GM11168 (cell line): Measurements from ENCODE around the gene TMEM120B.
"Not testable (repeated sequence)": the region's sequence is repeated elsewhere in the genome, so short reads cannot be mapped to it uniquely, and the experiment has no call there.

ENCODE experiments used
- in situ Hi-C: fragments of 300-500 bp; cut with MboI; formaldehyde crosslinking; loops from one replicate; pipeline ENCODE4 v1.12.0; 2022; ENCODE audit warnings: low sequenced_read_pairs; ENCODE audit not compliant: unreplicated experiment

The TMEM120B gene

DNA sequence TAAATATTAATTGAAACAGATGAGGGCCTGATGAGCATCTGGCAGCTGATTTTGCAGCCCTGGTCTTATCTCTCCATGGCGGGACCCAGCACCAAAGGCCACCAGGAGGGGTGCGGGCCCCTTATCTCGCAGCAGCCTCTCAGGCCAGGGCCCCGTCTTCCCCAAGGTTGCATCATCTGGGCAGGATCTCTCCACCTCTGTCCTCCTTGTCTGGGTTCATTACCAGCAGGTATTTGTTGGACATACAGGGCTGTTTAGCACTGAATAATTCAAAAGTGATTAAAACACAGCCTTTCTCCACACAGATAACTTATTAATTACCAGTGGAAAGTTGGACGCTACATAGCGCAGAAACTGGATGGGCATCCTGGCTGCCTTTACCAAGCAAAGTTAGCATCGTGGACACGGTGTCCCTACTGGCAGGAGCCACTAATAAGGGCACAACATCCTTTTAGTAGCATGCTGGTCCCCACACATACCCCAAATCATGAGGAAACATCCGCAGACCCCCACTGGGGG lies 25.8 kb downstream of the TMEM120B start:
- in situ Hi-C loops: no loop called here

DNA sequence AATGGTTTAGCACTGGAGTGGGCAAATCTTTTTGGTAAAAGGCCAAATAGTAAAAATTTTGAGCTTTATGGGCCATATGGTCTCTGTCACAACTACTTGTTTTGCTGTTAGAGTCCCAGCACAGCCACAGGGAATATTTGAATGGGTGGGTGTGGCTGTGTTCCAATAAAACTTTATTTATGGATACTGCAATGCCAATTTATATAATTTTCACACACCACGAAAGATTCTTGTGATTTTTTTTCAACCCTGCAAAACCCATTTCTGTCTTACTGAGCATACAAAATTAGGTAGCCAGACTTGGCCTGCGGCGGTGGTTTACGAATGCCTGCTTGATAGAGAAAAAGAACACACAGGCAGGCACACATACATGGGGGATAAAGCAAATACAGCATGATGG lies 28.3 kb downstream of the TMEM120B start:
- in situ Hi-C loops: no loop called here

DNA sequence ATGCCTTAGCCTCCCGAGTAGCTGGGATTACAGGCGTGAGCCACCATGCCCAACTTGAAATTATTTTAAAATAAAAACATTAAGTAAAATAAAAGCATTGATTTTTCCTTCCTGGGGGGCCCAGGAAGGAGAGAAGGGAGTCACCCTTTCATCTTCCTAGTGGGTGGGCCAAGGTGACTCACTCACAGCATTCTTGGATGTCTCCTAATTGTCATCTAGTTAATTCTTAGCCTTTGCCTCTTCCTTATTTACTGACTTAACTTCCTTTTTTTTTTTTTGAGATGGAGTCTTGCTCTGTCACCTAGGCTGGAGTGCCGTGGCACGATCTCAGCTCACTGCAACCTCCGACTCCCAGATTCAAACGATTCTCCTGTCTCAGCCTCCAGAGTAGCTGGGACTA lies 29.2 kb downstream of the TMEM120B start:
- in situ Hi-C loops: no loop called here

DNA sequence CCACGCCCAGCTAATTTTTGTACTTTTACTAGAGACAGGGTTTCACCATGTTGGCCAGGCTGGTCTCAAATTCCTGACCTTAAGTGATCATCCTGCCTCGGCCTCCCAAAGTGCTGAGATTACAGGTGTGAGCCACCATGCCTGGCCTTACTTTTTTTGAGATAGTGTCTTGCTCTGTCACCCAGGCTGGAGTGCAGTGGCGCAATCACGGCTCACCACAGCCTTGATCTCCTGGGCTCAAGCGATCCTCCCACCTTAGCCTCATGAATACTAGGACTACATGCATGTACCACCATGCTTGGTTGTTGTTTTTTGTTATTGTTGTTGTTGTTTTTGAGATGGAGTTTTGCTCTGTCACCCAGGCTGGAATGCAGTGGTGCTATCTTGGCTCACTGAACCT lies 33.0 kb downstream of the TMEM120B start:
- in situ Hi-C loops: not testable (repeated sequence)

DNA sequence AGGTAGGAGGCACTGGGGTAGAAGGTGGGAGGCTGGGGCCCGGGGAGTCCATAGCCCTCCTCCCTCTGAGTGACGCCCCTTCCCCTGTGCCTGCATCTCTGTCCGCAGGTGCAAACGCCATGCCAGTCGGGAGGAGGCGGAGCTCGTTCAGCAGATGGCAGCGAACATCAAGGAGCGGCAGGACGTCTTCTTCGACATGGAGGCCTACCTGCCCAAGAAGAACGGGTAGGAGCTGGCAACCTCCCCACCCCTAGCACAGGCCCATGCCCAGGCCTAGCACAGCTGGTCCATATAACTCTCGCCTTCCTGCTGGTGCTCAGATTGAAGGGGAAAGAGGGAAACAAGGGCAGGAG lies 35.6 kb downstream of the TMEM120B start:
- in situ Hi-C loops: no loop called here

DNA sequence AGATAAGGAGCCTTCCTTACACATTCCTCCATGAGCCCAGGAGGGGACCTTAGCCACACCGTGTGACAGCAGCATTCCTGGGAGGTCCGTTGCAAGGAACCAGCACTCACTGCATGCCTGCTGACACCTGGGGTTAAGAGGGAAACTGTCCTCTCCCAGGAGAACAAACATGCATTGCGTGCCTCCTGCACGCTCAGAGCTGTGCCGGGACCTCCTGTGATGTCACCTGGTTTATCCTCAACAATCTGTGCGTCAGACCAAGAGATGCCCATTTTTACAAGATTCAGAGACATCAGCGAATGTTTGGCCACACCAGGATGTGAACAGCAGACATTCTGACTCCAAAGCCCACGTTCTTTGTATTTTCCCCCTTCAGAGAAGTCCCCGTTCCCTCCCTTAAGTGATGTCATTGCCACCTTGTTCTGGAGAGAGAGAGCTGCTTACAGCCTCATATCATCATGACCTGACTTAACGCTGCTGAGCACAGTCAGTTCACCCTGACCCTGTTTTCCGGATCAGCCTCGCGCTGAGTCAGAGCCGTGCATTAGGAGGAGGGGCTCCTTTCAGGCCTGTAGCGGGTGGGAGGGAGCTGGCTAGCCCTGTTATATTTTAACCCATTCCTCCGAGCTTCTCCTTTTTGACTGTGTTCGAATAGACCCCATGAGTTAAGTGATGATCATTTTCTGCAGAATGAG lies 36.2 kb downstream of the TMEM120B start:
- in situ Hi-C loops: no loop called here

DNA sequence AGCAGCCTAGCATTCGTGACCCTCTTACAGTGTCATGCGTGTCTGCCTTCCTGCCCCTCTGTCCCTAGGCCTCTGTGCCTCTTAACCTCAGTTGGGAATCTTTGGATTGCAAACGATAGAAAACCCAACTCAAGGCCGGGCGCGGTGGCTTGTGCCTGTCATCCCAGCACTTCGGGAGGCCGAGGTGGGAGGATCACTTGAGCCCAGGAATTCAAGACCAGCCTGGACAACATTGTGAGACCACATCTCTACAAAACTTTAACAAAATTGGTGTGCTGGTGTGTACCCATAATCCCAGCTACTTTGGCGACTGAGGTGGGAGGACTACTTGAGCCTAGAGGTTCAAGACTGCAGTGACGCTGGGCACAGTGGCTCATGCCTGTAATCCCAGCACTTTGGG lies 36.7 kb downstream of the TMEM120B start:
- in situ Hi-C loops: no loop called here

DNA sequence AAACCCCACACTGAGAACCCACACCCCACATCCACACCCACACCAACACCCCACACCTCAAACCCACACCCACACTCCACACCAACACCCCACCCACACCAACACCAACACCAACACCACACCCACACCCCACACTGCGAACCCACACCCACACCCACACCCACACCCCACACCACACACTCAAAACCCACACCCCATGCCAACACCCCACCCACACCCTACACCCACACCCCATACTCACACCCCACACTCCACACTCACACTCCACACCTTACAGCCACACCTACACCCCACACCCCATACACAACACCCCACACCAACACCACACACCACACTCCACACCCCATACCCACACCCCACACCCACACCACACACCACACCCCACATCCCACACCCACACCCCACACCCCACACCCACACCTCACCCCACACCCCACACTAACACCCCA lies 38.0 kb downstream of the TMEM120B start:
- in situ Hi-C loops: no loop called here

DNA sequence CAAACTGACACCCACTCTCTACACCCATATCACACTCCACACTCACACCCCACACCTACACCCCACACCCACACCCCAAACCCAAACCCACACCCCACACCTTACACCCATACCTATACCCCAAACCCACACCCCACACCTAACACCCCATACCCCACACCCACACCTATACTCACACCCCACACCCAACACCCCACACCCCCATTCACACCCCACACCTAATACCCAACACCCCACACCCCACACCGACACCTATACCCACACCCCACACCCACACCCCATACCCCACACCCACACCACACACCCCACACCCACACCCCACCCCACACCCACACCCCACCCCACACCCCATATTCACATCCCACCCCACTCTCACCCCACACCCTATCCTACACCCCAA lies 38.5 kb downstream of the TMEM120B start:
- in situ Hi-C loops: no loop called here

DNA sequence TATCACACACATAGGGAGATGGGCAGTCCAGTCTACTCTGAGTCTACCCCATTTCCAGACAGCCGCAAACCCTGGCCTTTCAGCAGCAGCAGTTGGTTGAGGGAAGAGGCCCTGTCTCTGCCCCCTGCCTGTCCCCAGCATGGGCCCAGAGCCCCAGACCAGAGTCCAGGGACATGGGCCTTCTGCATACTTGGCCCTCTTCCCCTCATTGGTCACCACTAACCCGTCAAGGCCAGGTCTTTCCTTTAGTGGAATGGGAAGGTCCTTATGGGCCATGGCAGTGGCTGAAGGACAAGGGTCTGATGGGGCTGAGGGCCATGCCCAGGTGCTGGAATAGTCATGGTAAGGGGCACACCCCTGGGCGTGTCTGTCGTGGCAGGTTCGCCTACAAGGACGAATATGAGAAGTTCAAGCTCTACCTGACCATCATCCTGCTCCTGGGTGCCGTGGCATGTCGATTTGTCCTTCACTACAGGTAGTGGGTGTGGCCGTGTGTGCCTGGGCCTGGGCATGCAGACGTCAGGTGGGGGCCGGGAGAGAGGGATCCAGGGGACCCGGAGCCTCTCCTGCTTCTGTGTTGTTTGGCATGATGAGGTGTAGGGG lies 39.3 kb downstream of the TMEM120B start:
- in situ Hi-C loops: no loop called here

DNA sequence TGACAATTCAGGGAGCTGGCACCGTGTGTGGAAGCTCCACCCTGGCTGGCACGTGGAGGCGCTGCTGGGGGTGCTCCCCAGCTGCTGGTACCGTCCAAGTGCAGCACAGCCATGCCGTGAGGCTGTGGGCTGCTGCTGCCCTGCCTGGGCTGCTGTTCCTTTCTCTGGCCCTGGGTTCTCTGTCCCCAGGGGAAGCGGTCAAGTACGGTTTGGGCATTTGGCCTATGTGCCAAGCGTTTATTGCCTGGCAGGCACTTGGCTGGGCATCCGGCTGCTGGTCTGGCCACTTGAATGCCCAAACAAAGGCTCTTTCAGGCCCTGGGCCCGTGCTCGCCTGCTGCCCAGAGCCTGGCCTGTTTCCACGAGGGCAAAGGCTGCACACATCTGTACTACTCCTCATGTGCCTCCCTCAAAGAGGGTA lies 41.3 kb downstream of the TMEM120B start:
- in situ Hi-C loops: no loop called here

DNA sequence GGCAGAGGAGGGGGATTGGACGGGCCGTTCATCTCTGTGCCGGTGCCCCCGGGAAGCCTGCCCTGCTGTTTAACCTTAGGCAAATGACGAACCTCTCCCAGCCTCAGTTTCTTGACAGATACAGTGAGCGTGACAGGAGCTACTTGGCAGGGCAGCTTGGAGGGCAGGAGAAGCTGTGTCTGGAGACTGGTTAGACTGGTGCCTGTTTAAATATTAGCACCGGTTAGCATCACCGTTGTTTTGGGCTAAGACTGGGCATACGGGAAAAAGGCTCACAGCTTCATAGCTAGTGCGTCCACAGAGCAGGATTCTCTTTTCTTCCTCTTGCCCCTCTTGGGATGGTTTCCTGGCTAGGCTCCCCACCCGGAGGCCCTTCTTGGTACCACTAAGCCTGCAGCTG lies 42.3 kb downstream of the TMEM120B start:
- in situ Hi-C loops: no loop called here

DNA sequence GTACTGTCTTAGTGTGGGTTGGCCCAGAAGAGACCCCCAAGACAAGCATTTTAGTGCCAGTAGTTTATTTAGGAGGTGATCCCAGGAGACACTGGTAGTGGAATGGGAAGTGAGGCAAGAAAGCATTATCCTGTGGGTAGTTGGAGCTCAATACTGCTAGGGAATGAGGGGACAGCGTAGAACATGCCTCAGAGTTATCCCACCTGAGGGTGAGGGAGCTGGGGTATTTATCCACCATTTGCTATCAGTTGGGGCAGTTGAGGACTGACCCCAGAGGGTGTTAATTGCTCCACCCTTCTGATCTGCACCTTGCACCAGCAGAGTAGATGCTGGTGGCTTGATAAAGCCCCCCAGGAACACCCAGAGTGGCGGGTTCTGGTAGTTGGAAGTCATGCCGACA lies 43.0 kb downstream of the TMEM120B start:
- in situ Hi-C loops: no loop called here

DNA sequence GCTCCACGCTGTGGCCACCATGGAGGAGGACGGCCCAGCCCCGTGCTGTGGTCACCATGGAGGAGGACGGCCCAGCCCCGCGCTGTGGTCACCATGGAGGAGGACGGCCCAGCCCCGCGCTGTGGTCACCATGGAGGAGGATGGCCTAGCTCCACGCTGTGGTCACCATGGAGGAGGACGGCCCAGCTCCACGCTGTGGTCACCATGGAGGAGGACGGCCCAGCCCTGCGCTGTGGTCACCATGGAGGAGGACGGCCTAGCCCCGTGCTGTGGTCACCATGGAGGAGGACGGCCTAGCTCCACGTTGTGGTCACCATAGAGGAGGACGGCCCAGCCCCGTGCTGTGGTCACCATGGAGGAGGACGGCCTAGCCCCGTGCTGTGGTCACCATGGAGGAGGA lies 46.0 kb downstream of the TMEM120B start:
- in situ Hi-C loops: not testable (repeated sequence)

DNA sequence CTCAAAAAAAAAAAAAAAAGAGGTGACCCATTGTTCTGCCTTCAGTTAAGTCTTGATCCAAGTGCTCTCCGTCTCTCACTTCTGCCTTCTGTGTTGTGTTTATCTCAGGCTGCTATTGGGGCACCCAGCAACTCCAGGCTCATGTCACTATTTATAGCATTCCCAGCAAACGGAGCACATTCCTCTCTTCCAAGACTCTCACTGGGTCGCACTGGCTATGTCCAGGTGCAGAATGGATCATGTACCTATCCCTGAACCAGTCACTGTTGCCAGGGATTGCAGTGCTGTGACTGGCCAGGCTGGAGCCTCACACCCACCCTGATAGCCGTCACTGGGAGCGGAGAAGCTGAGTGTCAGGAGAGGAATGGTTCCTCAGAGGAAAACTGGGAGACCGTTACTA lies 49.7 kb downstream of the TMEM120B start:
- in situ Hi-C loops: no loop called here

DNA sequence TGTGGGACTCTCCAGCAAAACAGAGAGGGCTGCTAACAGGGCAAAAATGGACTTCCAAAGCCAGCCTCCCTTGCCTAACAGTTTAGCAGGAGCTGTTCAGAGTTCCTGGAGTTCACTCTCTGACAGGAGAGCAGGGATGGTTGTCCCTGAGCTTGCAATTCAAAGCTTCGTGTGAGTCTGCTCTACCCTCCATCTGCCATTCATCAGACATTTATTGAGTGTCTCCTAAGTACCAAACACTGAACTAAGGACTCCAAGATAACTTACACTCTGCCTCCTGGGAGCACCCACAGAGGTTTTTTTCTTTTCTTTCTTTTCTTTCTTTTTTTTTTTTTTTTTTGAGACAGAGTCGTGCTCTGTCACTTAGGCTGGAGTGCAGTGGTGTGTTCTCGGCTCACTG lies 52.3 kb downstream of the TMEM120B start:
- in situ Hi-C loops: loop anchor here (5.0 kb wide), 1 partner anchor 73 kb away; no protein-coding TSS in a partner anchor

DNA sequence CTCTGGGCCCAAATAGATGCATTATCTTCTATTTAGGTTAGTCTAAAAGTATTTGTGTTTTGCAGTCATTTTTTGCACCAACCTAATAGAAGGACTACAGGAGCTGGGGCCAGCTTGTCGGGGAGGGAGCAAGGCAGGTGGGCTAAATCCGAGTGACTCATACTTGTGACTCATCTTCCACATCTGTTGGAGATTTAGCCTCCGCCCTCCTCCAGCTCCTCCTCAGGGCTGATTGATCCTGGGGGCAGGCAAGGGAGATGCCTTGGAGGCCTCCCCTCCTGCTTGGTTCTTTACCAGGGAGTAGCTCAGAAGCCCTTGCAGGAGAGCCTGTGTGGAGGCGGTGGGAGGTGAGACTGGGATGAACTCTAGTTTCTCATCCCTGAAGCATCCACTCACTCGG lies 53.0 kb downstream of the TMEM120B start:
- in situ Hi-C loops: loop anchor here (5.0 kb wide), 1 partner anchor 73 kb away; no protein-coding TSS in a partner anchor

DNA sequence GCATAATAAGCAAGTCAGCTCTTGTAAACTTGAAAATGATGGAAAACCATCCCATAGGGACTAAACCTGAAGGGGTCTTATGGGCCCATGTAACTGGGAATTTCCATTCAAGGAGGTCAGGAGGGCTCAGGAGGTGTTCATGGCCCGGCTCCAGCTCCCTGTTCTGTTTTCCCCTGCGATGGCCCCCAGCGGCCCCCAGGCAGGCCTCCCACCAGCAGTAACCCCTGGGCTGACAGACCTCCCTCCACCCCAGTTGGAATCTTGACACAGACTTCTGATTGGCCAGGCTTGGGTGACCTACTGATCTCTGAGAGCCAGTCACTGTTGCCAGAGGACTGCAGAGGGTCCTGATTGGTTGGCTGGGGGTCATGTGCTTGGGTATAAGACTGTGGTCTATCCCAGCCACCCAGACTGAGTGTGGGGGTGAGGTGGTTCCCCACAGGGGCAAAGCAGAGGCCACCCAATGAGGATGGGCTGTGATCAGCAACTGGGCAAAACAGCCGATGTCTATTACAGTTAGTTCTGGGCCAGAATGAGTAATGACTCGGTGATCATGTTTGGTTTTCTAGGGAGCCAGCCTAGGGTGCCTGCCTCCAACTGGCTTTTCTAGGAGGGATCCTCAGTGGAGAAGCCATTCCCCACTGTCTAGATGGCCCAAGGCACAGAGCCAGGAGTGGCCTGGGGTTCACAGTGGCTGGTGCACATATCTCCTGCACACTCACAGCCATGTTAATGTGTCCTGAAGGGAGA lies 53.9 kb downstream of the TMEM120B start:
- in situ Hi-C loops: loop anchor here (5.0 kb wide), 1 partner anchor 74 kb away; no protein-coding TSS in a partner anchor

DNA sequence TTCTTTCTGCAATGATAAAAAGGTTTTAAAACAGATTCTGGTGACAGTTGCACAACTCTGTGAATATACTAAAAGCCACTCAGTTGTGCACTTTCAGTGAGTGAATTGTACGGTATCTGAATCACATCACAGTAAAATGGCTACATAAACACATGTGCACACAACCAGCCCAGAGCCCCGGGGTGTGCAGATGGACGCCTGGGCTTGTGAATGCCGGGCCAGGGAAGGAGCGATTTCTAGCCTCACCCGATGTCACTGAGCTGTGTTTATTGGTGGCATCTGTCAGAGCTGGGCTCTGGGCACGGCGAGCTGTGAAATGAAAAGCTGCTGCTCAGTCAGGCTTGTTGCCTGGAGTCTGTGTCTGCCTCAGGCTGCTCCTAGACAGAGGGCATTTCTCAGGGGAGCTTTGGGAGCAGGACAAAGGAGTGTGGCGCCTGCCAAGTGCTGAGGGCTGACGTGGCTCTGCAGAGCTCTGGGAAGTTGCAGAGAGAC lies 55.0 kb downstream of the TMEM120B start:
- in situ Hi-C loops: loop anchor here (5.0 kb wide), 1 partner anchor 75 kb away; no protein-coding TSS in a partner anchor

DNA sequence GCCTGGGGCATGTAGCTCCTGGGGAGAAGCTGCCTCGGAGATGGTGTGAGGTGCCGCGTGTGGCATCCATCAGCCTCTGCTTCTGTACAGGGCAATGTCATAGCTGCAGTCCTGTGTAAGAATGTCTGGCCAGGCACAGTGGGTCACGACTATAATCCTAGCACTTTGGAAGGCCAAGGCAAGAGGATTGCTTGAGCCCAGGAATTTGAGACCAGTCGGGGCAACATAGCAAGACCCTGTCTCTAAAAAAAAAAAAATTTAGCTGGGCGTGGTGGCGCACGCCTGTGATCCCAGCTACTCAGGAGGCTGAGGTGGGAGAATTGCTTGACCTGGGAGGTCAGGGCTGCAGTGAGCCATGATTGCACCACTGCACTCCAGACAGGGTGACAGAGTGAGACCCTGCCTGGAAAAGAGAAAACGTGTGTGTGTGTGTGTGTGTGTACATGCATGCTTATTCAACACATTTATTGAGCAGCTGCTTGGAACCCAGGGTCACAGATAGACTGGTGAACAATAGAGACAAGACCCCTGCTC lies 56.8 kb downstream of the TMEM120B start:
- in situ Hi-C loops: loop anchor here (5.0 kb wide), 1 partner anchor 77 kb away; no protein-coding TSS in a partner anchor
